SW480 (cell line): Measurements from ENCODE around the gene CCDC136.

ENCODE experiments used
- DNase-seq: peaks from one replicate; pipeline ENCODE4 v3.0.0-alpha.2; 2016; ENCODE audit warnings: low spot score

The CCDC136 gene

DNA sequence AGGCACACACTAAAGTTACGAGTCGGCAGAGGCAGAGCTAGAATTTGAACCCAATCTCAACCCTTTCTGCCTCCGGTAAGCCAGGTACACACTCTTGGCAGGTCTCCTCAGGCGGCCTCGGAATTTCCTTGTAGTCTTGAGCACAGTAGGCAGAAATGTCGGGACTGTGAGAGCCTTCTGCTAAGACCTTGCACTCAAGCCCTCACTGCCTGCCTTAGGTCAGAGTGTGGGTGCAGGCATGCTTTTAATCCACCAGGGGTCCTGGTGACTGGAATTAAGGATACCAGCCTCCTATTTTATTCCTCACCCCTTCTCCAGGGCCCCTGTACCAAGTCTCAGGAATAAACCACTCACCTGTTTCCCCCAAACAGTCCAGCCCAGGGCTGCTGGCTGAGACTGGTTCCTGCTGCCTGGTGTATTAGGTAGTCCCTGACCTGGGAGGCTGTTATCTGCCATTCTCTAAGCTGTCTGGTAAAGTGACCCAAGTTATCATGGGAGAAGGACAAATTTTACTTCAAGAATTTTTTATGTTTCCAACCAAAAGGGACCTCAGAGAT, 71.7 kb downstream of the CCDC136 start:
- DNase-seq, result peak; percentile 77

DNA sequence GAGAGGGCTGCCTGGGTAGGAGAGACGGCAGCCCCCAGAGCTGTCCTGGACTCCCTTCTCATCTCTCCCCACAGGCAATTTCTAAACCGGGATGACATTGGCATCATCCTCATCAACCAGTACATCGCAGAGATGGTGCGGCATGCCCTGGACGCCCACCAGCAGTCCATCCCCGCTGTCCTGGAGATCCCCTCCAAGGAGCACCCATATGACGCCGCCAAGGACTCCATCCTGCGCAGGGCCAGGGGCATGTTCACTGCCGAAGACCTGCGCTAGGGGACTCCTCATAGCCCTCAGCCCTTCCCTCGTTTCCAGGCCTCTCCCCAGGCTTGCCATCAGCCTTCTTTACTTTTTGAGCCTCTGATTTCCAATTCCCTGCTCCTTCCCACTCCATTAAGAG, 73.5 kb downstream of the CCDC136 start:
- no peak for DNase-seq

DNA sequence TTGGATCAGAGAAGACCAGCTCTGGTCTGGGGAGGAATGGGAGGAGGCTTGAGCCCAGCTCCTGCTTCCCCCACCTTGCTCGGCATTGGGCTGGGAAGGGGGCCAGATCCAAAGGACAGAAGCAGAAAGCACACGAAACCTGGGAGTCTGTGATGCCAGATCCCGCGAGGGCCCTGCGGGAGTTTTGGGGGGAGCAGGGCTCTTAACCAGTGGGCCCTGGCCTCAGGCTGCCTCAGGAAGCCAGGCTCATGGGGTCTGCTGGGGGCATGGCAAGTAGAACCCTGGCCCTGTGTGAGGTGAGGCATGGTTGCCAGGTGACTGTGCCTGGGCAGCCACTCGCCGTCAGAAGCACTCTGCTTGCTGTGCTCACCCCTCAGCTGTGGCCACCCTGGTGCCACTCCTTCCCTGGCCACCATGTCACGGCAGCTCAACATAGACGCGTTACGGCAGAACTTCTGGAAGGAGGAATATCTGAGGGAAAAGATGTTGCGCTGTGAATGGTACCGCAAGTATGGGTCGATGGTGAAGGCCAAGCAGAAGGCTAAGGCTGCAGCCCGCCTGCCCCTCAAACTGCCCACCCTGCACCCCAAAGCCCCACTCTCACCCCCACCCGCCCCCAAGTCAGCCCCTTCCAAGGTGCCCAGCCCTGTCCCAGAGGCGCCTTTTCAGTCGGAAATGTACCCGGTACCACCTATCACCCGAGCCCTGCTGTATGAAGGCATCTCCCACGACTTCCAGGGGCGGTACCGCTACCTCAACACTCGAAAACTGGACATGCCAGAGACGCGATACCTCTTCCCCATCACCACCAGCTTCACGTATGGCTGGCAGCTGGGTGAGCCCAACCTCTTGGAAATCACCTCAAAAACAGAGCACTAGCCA, 74.5 kb downstream of the CCDC136 start:
- no peak for DNase-seq

DNA sequence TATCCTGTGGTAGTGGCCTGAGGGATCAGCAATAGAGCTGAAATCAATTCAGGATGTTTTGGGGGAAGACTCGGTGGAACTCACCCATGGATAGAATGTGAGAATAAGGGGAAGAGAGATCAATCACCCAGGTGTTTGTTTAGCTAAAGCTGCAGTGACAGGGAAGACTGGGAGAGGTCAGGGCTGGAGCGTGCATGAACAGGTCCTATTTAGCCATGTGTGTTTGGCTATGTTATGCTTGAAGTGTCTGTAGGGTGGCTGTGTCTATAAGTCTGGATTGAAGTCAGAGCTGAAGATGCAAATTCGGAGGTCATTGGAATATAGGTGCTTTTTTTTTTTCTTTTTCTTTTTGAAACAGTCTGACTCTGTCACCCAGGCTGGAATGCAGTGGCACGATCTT, 75.5 kb downstream of the CCDC136 start:
- DNase-seq, result no peak

DNA sequence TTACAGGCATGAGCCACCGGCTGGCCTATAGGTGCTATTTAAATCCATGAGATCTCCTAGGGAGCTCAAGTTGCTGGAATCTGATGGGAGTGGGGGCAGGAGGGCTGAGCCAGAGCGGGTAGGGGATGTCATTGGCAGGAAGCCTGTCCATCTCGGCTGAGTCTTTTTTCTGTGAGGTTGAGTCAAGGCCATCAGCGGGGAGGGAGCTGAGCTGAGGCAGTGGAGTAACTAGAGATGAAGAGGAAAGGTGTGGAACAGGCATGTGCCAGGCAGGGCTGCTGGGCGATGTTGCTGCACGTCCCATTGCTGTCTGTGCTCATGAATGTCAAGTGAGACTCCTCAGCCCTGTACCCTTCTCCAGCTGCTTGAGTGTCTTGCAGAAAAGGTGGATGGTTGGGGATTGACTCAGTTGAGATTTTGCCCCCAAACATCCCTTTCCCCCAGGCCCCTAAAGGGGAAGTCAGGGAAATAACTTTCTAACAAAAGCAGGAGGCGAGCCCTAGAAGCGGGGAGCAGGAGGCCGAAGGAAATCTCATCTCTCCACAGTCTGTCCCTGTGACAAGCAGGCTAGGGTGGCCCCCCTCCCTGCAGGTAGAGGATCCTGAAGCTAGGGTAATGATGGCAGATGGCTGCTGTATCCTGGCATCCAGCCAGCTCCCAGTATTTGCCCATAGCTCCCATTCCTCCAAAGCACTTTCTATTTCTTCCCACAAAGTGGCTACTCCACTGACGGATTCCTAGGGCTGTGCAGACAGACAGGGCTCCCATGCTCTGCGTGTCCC, 76.3 kb downstream of the CCDC136 start:
- DNase-seq, result peak; percentile 53

DNA sequence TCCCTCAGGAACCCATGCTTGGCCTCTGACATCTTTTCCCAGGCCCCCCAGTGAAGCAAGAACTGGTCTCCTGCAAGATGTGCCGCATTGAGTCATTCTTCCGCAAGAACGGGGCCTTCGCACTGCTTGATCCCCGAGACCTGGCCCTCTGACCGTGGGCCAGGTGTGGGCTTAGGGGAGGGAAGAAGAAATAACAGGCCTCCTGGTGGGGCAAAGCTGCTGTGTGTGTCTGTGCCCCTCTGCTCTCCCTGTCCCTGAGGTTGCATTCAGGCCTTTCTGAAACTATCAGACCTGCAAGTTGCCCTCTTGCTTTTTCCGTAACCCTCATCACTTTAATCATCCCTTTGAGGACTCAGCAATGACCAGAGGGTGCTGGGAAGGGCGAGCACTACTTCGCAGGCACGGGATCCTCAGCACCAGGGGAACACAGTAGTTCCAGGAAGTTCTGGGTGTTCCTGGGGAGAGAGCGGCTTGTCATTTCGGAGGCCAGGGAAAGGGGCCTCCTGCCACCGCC, 76.9 kb downstream of the CCDC136 start:
- peak; percentile 59 for DNase-seq

DNA sequence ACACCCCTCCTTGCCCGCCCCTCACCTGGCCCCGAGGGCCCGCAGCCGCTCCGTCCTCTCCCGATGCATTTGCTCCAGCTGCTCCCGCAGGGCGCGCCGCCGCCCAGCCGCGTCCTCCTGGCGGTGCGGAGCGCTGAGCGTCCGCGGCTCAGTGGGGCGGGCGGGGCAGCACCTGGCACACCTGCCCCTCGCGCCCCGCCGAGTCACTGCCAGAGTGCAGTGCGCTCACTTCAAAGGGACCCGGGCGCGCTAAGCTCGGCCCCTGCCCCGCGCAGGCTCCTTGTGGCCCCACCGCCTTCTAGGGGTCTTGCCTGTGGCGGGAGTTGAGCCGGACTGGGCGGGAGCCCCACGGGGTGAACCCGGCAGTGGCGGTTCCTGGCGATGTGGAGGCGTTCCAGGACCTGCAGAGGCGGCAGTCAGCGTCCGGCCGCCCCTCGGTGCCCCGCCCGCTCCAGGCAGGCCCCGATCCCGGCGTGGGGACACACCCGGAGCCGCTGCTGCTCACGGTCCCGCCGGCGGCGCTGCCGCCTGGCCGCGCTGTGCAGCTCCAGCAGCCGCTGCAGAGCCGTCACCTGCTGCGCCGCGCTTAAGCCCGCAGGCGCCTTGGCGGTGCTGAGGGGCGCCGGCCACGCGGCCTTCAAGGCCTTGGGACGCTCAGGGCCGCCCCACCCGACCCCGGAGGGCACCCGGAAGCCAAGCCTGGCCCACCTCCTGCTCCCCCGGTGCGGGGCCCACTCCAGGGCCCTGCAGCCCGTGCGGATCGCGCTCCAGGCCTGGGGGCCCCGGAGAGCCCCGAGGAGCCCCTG, 77.6 kb downstream of the CCDC136 start:
- DNase-seq, result peak; percentile 81

DNA sequence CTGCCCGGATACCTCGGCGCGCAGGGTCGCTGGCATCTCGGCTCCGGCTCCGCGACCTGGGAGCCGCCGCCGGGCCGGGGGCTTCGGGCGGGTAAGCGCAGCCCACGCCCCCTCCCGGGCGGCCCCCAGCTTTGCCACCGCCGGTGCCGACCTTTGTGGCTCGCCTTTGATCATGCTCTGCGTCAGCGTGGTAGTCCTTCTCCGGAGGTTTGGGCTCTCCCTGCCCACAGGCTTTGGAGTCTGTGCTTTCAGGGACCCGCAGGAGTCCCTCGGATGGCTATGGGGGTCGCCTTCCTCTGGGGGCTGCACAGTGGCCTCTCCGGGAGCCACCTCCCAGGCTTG, 78.1 kb downstream of the CCDC136 start:
- peak; percentile 43 for DNase-seq

DNA sequence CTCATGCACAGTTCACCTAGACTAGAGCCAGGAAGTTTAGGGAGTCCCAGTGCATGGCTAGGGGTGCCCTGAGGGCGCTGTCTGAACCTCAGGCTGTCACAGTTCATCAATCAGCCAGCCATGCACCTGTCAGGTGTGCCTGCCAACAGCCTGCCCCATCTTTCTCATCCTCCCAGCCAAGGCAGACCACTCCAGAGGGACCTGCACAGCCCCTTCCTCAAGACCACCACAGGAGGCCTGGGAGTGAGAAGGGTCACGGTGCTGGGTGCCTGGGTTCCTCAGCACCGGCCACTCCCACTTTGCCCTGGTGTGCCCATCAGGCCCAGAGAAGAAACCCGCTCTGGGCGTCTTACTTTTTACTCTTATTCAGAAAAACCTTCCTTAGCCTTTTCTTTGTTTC, 79.3 kb downstream of the CCDC136 start:
- DNase-seq, result no peak
